ENCODE data around the gene EPOP.
A peak's percentile ranks its signal among the peaks of the same experiment; 100 is the strongest.

The EPOP gene

DNA sequence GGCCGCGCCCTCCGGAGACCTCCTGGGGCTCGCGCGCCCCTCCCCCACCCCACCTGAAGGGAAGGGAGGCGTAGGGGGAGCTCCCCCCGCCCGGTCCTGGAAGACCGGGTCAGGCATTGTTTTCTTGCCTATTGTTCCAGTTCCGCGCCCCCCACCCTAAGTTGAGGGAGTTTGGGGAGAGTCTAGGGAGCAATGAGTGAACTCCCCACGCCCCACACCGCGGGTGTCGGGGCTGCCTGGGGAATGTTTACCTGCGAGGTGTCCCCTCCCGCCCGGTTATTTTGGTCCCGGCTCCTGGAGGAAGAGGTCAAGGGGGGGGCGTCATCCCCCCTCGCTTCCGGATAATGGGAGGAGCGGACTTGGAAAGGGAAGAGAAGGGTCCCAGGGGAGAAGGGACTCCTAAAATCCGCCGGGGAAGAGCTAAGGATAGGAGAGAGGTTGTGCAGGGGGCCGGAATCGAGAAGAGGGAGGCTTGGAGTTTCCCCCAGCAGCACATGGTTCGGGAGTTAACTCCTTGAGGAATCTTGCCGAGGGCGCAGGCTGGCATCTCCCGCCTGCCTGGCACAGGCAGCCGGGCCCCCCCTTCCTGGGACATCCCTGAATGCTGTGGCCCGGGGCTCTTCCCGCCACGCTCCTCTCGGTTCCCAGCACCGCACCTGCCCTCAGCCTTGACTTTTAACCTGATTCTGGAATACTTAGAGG is 31.2 kb upstream of the EPOP start:
- peak in 26 of 56 donors; percentile 17 to 65 (median 32) for DNase-seq

DNA sequence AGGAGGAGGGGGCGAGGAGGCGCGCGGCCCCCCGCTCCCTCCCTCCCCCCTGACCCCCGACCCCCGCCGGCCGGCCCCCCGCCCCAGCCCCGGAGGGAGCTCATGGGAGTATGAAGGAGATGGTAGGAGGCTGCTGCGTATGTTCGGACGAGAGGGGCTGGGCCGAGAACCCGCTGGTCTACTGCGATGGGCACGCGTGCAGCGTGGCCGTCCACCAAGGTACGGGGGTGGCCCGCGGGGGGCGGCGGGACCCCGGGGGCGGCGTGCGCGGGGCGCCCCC is 30.7 kb upstream of the EPOP start:
- DNase-seq = no peak

DNA sequence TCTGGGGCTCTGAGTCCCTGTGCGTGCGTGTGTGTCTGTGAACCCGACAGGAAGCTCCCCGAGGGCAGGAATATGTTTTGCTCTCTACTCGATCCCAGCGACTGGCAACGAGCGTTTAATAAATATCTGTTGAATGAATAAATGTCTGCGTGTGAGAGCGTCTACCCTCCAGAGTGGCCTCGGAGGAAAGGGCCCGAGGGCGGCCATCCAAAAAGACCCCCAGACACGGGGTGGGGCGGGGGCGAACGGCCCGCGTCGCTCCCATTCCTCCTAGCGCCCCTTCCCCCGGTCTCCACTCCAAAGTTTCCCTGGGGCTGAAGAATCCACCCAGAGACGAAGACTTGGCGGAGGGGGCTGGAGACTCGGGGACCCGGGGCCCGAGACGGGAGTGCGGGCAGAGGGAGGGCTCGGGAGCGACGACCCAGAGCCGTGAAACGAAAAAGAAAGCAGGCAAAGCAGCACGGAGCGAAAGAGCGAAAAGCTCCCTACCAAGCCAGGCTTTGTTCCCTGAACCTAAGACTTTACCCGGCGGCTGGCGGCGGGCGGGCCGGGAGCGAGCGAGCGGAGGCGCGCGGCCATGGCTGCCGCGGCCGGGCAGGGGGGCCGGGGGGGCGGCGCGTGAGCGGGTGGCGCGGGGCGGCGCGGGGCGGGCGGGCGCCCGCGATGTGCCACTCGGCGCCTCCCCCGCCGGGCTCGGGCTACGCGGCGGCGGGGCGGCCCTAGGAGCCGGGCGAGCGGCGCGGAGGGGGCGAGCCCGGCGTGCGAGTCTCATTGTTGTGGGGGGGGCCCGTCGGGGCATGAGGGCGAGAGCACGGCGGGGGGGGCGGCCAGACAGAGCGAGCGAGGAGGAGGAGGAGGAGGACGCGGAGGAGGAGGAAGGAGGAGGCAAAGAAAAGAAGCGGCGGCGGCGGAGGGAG is 30.1 kb upstream of the EPOP start, which contains the start of gene MLLT6:
Gene MLLT6, plus strand, starts transcription at position 668 of the 917 bp plus-strand sequence. CDS start 360 bp downstream, outside the sequence.
- peak in 54 of 56 donors; percentile 31 to 87 (median 68) for DNase-seq

GRCh38 chr17:38703742-38704605 is 29.2 kb upstream of the EPOP start:
- peak in 17 of 56 donors; percentile 3 to 58 (median 25) for DNase-seq

- peak in 1 of 56 donors; percentile 50 for DNase-seq
Observed at GRCh38 chr17:38702916-38703741, 28.4 kb upstream of the EPOP start.

DNA sequence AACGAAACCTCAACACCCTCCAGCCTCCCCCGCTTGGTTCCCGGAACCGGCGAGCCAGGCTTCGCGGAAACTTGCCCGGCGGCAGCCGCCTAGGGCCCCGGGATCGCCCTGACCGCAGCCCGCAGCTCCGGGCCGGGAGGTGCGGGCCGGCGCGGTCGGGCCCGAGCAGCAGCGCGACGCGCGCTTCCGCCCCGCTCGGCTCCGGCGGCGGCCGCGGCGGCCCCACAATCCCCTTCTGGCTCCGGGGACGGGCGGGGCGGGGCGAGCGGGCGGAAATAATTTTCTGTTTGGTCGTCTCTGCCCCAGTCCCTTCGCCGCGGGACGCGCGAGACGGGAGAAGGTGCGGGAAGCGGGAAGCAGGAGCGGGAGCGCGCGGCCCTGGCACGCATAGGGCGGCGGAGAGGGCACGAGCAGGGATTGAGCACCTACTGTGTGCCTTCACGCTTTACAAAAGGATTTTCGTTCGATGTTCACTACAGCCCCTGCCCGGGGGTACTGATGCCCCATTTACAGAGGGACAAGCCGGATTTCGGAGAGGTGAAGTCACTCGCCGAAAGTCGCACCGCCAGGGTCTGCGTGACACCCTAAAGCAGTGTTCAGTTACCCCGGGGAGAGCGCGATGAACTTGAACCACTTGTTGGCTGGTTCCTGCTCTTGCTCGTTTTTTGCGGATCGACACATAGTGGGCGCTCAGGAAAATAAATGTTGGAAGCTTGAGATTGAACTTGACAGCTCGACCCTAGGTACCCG is 27.6 kb upstream of the EPOP start:
- peak in 53 of 56 donors; percentile 34 to 90 (median 69) for DNase-seq

DNA sequence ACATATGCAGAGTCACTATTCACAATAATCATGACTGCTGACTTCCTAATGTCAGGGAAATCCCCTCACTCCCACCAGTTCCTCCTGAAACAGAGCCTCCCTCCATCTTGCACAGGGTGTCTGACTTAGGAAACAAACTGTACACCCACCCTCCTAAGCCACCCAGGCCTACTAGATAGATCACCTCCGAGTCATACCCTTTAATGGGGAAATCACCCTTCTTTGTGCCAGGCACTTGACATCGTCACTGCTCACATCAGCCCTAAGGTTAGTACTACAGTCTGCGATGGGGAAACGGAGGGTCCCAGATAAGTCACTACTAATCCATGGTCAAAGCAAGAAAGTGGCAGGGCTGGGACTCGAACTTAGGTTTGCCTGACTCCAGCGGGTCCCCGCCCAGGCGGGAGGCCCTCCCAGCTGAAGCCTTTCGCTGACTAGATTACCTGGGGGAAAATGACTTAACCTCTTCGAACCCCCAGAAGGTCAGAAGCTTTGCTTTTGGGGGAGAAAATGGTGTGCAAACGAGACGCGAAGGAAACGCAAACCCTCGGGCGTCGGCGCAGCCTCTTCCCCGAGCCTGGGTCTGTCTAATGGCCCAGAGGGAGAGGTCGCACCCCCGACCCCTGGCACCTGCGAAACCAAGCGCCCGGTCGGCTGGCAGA is 26.9 kb upstream of the EPOP start:
- peak in 17 of 56 donors; percentile 32 to 77 (median 56) for DNase-seq

DNA sequence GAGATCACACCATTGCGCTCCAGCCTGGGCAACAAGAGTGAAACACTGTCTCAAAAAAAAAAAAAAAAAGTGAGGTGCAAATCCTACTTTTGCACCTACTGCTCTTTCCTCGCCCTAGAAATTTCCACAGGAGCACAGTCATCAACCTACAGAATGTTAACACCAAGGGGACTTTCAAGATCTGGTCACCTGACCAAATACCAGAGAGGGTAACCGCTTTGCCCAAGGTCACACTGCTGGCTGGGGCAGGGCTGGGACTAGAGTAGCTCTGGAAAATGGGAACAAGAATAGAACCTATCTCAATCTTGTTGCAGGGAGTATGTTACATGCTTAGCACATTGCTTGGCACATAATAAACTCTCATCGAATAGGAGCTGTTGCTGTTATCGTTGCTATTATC is 24.0 kb upstream of the EPOP start:
- no peak for DNase-seq

GRCh38 chr17:38697061-38697820 is 22.5 kb upstream of the EPOP start:
- no peak for DNase-seq

GRCh38 chr17:38693700-38694329 is 19.1 kb upstream of the EPOP start:
- DNase-seq = peak in 28 of 56 donors; percentile 3 to 58 (median 26)

GRCh38 chr17:38691154-38691553 is 16.4 kb upstream of the EPOP start:
- DNase-seq = no peak

- DNase-seq = no peak
Observed at GRCh38 chr17:38690386-38690785, 15.6 kb upstream of the EPOP start.

DNA sequence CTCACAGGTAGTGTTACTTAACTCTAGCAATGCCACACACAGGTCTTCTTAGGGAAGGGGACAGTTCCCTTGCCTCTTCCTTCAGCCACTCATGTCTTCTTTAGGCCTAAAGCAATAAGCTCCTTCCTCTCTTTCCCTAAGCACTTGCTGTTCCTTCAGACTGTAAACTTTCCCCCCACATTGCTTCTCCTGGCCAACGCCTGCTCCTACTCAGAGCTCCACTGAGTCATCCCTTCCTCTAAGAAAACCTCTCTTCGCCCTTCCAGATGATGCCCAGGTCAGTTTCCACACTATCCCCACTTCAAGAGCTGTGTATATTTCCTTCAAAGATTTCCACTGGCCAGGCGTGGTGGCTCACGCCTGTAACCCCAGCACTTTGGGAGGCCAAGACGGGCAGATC is 12.5 kb upstream of the EPOP start:
- DNase-seq = no peak

- DNase-seq = peak in 4 of 56 donors; percentile 6 to 42 (median 28)
Observed at GRCh38 chr17:38685491-38685890, 10.7 kb upstream of the EPOP start.

GRCh38 chr17:38681096-38681495 is 6.3 kb upstream of the EPOP start:
- no peak for DNase-seq

DNA sequence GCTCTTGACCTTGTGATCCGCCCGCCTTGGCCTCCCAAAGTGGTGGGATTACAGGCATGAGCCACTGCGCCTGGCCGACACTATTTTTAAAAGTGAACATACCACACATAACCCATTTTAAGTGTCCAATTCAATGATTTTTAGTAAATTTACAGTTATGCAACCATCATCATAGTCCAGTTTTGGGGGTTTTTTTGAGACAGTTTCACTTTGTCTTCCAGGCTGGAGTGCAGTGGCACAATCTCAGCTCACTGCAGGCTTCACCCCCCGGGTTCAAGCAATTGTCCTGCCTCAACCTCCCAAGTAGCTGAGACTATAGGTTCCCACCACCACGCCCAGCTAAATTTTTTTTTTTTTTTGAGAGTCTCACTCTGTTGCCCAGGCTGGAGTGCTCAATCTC is 3.1 kb upstream of the EPOP start:
- no peak for DNase-seq

- peak in 53 of 56 donors; percentile 17 to 85 (median 66) for DNase-seq
Observed at GRCh38 chr17:38676706-38677504, 2.1 kb upstream of the EPOP start.
